Lower lobe of right lung (tissue), 2 donors: ENCODE data around the gene IL17F. TPM values are rescaled to one million over a fixed set of nuclear protein-coding genes. Genes with fewer than 3 reads are reported as not detected.

Source experiments
- ATAC-seq, 2 donors: fragments of 200-7000 bp; cut with Tn5 transposase; one replicate each; pipeline ENCODE4 v1.9.1; 2020 to 2022; ENCODE audit warnings: mild to moderate bottlenecking in 2 of 2, moderate library complexity in 2 of 2
- DNase-seq: peaks from one replicate; pipeline ENCODE4 v3.0.0-alpha.2; 2020
- H3K27ac ChIP-seq: fragments of 200-600 bp; one replicate; pipeline ENCODE4 v1.8.0; 2022
- H3K27me3 ChIP-seq: fragments of 200-600 bp; one replicate; pipeline ENCODE4 v1.8.0; 2022; ENCODE audit warnings: low read depth
- H3K36me3 ChIP-seq: fragments of 200-600 bp; one replicate; pipeline ENCODE4 v1.8.0; 2022; ENCODE audit warnings: mild to moderate bottlenecking
- H3K4me1 ChIP-seq: fragments of 200-600 bp; one replicate; pipeline ENCODE4 v1.8.0; 2022
- H3K4me3 ChIP-seq: fragments of 200-600 bp; one replicate; pipeline ENCODE4 v1.8.0; 2022; ENCODE audit warnings: mild to moderate bottlenecking
- H3K9me3 ChIP-seq: fragments of 200-600 bp; one replicate; pipeline ENCODE4 v1.8.0; 2022
- CTCF ChIP-seq: fragments of 200-600 bp; IDR thresholded peaks from one replicate; pipeline ENCODE4 v1.8.0; 2022; ENCODE audit warnings: antibody characterized with exemption, mild to moderate bottlenecking
- intact Hi-C: fragments of 100-400 bp; cut with DNase I; formaldehyde crosslinking; loops from one replicate; pipeline ENCODE4 v1.11.0; 2022
- total RNA-seq: library from RNA; stranded (reverse); fragmentation: NEBNext Ultra II Directional; extraction: Animal tissue kit (Norgen Biotek cat#: 25700); gene quantifications from one replicate; pipeline ENCODE4 v1.2.1, GENCODE V29; 2021
- donor health status: DM: no; HTN: yes; CAD: no; lungs with severe emphysema.

The IL17F gene
- total RNA-seq, 1 donor from 2014 or later, result not detected

- ATAC-seq (peak; percentile 41 to 72), DNase-seq (no peak)
- Histone ChIP-seq H3K36me3 (peaks cover 96% of the 10 kb centered on the region), H3K27me3 (no peaks in the 10 kb centered on the region), H3K4me3 (no peak overlapping the region), H3K9me3 (no peaks in the 10 kb centered on the region), H3K4me1 (peaks cover 4% of the 10 kb centered on the region), H3K27ac (peak overlapping the region; percentile 32)
- TF ChIP-seq CTCF, result no peak
- intact Hi-C loops, result no loop called here
Observed at GRCh38 chr6:52271852-52272460, 27.7 kb upstream of the IL17F start.

DNA sequence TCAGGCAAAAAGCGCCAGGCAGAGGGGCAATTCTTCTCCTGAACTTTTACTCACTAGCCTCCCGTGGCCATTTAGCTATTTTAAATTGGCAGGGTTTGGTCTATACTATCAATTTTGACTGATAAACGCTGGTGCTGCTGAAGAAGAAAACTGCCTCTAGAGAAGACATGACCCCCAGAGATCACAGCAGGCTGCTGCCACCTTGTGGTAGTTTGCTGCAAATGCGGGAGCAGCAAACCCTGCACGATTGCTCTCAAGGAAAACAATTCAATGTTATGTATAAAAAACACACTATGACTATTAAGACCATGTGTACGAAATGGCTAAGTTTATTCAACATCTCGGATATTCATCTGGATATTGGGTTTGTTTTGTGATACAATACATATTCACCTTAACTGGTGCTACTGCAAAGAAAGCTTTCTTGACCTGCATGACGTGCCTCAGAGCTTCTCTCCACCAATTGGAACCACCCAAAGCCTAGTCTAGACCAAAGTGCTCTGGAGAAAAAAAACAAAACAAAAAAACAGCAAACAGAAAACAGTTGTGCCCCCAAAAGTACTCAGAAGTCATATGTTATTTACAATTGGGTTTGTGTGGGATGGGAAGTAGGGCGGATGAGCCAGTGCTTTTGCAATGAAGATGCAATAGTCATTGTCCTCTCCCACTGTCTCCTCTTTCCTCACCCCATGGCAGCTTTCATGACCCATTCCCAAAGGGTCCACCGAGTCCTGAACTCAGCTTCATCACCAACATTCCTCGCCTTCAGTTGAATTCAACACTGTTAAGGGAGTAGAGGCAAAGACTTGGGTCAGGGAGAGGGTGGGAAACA lies 19.6 kb upstream of the IL17F start:
- no peak overlapping the region for H3K4me3 ChIP-seq
- ATAC-seq (peak; percentile 77 to 84), DNase-seq (peak; percentile 64)
- H3K27ac ChIP-seq, result no peak overlapping the region
- TF ChIP-seq CTCF, result peak; percentile 95
- no peaks in the 10 kb centered on the region for H3K4me1 ChIP-seq
- H3K9me3 ChIP-seq, result no peaks in the 10 kb centered on the region
- peaks cover 72% of the 10 kb centered on the region for H3K36me3 ChIP-seq
- intact Hi-C loops, result no loop called here
- H3K27me3 ChIP-seq, result no peaks in the 10 kb centered on the region

DNA sequence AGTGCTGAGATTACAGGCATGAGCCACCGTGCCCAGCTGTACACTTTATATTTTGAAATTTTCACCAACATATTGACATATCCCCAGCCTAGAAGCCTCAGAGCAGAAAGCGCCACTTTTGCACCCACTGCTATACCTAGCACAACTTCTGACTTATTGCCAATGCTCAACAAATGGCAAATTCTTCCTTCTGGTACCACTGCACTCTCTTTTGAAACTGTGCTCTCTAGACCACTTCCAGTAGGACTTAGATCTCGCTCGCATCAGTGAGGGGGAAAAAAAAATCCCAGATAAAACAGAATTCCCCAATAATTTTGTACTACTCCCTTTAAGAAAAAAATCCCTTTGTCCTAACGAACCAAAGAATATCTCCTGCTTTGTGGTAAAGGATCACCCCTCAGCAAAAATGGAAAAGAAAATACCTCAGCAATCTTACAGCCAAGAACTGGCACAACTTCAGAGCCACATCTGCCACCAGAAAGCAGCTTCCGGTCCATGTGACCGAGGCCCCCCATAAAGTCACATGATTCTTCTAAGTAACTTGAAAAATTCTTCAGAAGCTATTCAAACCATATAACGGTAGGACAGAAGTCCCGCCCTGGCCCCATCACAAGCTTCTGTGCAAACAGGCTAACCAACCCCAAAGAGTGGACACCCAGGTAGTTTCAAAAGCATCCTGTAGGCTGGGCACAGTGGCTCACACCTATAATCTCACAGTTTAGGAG lies 18.5 kb upstream of the IL17F start:
- intact Hi-C loops, result no loop called here
- Histone ChIP-seq H3K4me3 (no peak overlapping the region), H3K36me3 (peaks cover 60% of the 10 kb centered on the region)

GRCh38 chr6:52261229-52261628 lies 16.9 kb upstream of the IL17F start:
- TF ChIP-seq CTCF, result no peak
- no peak for ATAC-seq
- no peak overlapping the region for H3K27ac ChIP-seq
- peaks cover 47% of the 10 kb centered on the region for H3K36me3 ChIP-seq
- H3K27me3 ChIP-seq, result no peaks in the 10 kb centered on the region
- intact Hi-C loops, result no loop called here
- no peaks in the 10 kb centered on the region for H3K4me1 ChIP-seq
- no peak overlapping the region for H3K4me3 ChIP-seq
- no peak for DNase-seq
- H3K9me3 ChIP-seq, result no peaks in the 10 kb centered on the region

More for the DNA sequence above, 18.5 kb upstream of the IL17F start:
- Histone ChIP-seq H3K27ac (no peak overlapping the region), H3K4me1 (no peaks in the 10 kb centered on the region), H3K9me3 (no peaks in the 10 kb centered on the region), H3K27me3 (no peaks in the 10 kb centered on the region)
- no peak for DNase-seq
- TF ChIP-seq CTCF, result no peak
- no peak for ATAC-seq

GRCh38 chr6:52260634-52261033 lies 16.3 kb upstream of the IL17F start:
- DNase-seq (no peak), ATAC-seq (no peak)
- Histone ChIP-seq H3K36me3 (peaks cover 41% of the 10 kb centered on the region), H3K4me3 (no peak overlapping the region), H3K4me1 (no peaks in the 10 kb centered on the region), H3K27ac (no peak overlapping the region), H3K27me3 (no peaks in the 10 kb centered on the region), H3K9me3 (no peaks in the 10 kb centered on the region)
- intact Hi-C loops, result no loop called here
- TF ChIP-seq CTCF, result no peak
